H1 (cell line): ENCODE measurements around the gene MAP4K5. TPM values are rescaled to one million over a fixed set of nuclear protein-coding genes. Genes with fewer than 3 reads are reported as not detected.

Experiments
- CBX8 ChIP-seq: fragments of 300-800, 300-1000 bp; sonication (generic); IDR thresholded peaks from 2 replicates; pipeline ENCODE4 v1.7.1; 2016; ENCODE audit warnings: low read depth, low read length, borderline replicate concordance
- KDM1A ChIP-seq: fragments of 200-600, 300-600 bp; sonication (generic); IDR thresholded peaks from 2 replicates; pipeline ENCODE4 v1.7.1; 2016; ENCODE audit warnings: mild to moderate bottlenecking, low read length, borderline replicate concordance
- RAD21 ChIP-seq, 2 experiments: IDR thresholded peaks in 1 of 2; conservative IDR thresholded peaks in 1 of 2; 2 replicates each; pipeline ENCODE4 v1.6.1; 2011; ENCODE audit warnings: low read depth in 2 of 2, low read length in 2 of 2, improper control_type of control experiment in 1 of 2, inconsistent platforms in 1 of 2, mild to moderate bottlenecking in 1 of 2, moderate library complexity in 1 of 2
- SAP30 ChIP-seq: fragments of 300-600 bp; sonication (generic); IDR thresholded peaks from 2 replicates; pipeline ENCODE4 v1.7.1; 2012; ENCODE audit warnings: low read length, moderate library complexity, mild to moderate bottlenecking, inconsistent platforms; ENCODE audit not compliant: insufficient read depth, insufficient replicate concordance
- YY1 ChIP-seq: IDR thresholded peaks from 2 replicates; pipeline ENCODE4 v1.6.1; 2011; ENCODE audit warnings: low read depth, mild to moderate bottlenecking, low read length
- polyA plus RNA-seq, 7 experiments: library from polyadenylated mRNA; depleted of rRNA in 3 of 7; stranded (reverse) in 5 of 7; unstranded in 2 of 7; fragments of >200 nt in 5 of 7; fragments of 200-250 nt in 2 of 7; gene quantifications; 1 replicate in 5 of 7; 2 replicates in 1 of 7; 4 replicates in 1 of 7; pipeline versions ENCODE4 v1.2.1 to v1.2.3, GENCODE V29; 2011 to 2013; ENCODE audit warnings: missing spikeins in 2 of 7, mixed read lengths in 2 of 7
- total RNA-seq: library from RNA; stranded (reverse); fragmentation: NEBNext Ultra II Directional; extraction: Animal tissue kit (Norgen Biotek cat#: 25700); gene quantifications from 2 replicates; pipeline ENCODE4 v1.2.1, GENCODE V29; 2021

The MAP4K5 gene
- total and polyA plus RNA-seq, 2 of the 8 experiments (the other 6 are each of a cell fraction or from before 2014, with no cell fraction given): 7.6 to 34.5 TPM

GRCh38 chr14:50497351-50497750 is 35.0 kb downstream of the MAP4K5 start (continued):
- TF ChIP-seq RAD21 (IDR thresholded peaks at IDR 0.05 in 1 of 2, conservative IDR thresholded peaks at IDR 0.05 in 1 of 2; ENCODE audit: low read depth in 2 of 2, low read length in 2 of 2) (no peak), SAP30 (no peak), KDM1A (no peak), CBX8 (no peak), YY1 (no peak)
